Mucosa of descending colon (tissue), 3 donors: ENCODE data around the gene STXBP6. TPM values are rescaled to one million over a fixed set of nuclear protein-coding genes. Genes with fewer than 3 reads are reported as not detected.

ENCODE experiments used
- ATAC-seq: fragments of 200-7000 bp; cut with Tn5 transposase; one replicate; pipeline ENCODE4 v1.9.1; 2020; ENCODE audit warnings: mild to moderate bottlenecking, moderate library complexity
- DNase-seq, 3 donors: peaks; one replicate each; pipeline ENCODE4 v3.0.0-alpha.2; 2020
- H3K36me3 ChIP-seq: fragments of 200-600 bp; one replicate; pipeline ENCODE4 v1.8.0; 2021; ENCODE audit warnings: low read depth, mild to moderate bottlenecking
- H3K4me1 ChIP-seq: fragments of 200-600 bp; one replicate; pipeline ENCODE4 v1.8.0; 2021; ENCODE audit warnings: low read depth, mild to moderate bottlenecking
- H3K4me3 ChIP-seq: fragments of 200-600 bp; one replicate; pipeline ENCODE4 v1.8.0; 2021; ENCODE audit warnings: mild to moderate bottlenecking
- H3K9me3 ChIP-seq: fragments of 200-600 bp; one replicate; pipeline ENCODE4 v1.8.0; 2021; ENCODE audit warnings: mild to moderate bottlenecking
- intact Hi-C, 2 donors: fragments of 100-400 bp; cut with DNase I in 1 of 2; cut with micrococcal nuclease in 1 of 2; formaldehyde crosslinking; loops; one replicate each; pipeline versions ENCODE4 v1.11.0 to v1.11.1; 2022; cut with DNase I, micrococcal nuclease
- total RNA-seq, 3 donors: library from RNA; stranded (reverse); fragmentation: NEBNext Ultra II Directional in 2 of 3; extraction: Animal tissue kit (Norgen Biotek cat#: 25700) in 2 of 3; gene quantifications; one replicate each; pipeline versions ENCODE4 v1.2.1 to v1.2.4, GENCODE V29; 2021 to 2023
- TF ChIP-seq, protein P1 (sequence below): fragments of 200-600 bp; IDR thresholded peaks from one replicate; pipeline ENCODE4 v1.8.0; 2022; ENCODE audit warnings: antibody characterized with exemption, mild to moderate bottlenecking
- donor health status: DM: no; HTN: no; CAD: no; lungs with moderate emphysema.
- donor health status: DM: no; HTN: no; CAD: no.
- donor health status: DM: no; HTN: yes; CAD: no.

The STXBP6 gene
- total RNA-seq, 3 donors from 2014 or later = 10.9 to 25.9 (median 19.8) TPM

DNA sequence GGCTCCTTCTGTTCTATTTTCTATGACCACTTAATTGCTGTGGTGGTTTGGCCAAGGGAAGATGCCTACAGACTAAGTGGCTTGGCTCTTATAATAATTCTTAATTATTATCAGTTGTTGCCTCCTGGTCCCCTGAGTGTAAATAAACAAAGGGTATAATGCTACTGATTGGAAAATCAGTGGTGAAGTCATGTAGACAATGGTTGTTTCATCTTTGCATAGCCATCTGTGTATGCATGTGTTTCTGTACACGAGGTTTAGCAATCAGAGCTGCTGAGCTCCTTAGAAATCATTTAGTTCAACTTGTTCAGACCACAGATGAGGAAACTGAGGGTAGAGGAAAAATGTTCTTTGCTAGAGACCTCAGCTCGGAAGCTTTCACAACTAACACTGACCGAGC lies 152.2 kb downstream of the STXBP6 start:
- TF ChIP-seq, protein P1, sequence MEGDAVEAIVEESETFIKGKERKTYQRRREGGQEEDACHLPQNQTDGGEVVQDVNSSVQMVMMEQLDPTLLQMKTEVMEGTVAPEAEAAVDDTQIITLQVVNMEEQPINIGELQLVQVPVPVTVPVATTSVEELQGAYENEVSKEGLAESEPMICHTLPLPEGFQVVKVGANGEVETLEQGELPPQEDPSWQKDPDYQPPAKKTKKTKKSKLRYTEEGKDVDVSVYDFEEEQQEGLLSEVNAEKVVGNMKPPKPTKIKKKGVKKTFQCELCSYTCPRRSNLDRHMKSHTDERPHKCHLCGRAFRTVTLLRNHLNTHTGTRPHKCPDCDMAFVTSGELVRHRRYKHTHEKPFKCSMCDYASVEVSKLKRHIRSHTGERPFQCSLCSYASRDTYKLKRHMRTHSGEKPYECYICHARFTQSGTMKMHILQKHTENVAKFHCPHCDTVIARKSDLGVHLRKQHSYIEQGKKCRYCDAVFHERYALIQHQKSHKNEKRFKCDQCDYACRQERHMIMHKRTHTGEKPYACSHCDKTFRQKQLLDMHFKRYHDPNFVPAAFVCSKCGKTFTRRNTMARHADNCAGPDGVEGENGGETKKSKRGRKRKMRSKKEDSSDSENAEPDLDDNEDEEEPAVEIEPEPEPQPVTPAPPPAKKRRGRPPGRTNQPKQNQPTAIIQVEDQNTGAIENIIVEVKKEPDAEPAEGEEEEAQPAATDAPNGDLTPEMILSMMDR = no peak
- Histone ChIP-seq H3K4me3 (no peak overlapping the region), H3K36me3 (no peaks in the 10 kb centered on the region), H3K4me1 (no peaks in the 10 kb centered on the region), H3K9me3 (no peaks in the 10 kb centered on the region)
- no peak for ATAC-seq
- intact Hi-C loops = no loop called here
- DNase-seq = no peak

DNA sequence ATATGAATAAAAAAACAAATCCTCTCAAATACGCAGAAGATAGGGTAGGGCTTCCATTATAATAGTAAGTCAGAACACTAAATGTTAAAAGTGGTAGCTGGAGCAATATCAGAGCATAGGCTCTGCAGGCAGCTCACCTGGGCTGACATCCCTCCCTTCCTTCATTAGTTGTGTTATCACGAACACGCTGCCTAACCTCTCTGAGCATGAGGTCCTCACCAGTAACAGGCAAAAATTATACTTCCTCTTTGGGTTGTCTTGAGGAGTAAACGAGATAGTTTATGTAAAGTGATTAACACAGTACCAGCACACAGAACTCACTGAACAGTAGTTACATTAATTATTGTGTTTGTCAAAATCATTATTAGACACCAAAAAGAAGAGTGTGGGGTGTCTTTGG lies 154.3 kb downstream of the STXBP6 start:
- Histone ChIP-seq H3K4me3 (no peak overlapping the region), H3K36me3 (no peaks in the 10 kb centered on the region), H3K9me3 (peaks cover 3% of the 10 kb centered on the region), H3K4me1 (no peaks in the 10 kb centered on the region)
- no peak for DNase-seq
- ATAC-seq = no peak
- intact Hi-C loops = no loop called here
- TF ChIP-seq, protein P1 = no peak

DNA sequence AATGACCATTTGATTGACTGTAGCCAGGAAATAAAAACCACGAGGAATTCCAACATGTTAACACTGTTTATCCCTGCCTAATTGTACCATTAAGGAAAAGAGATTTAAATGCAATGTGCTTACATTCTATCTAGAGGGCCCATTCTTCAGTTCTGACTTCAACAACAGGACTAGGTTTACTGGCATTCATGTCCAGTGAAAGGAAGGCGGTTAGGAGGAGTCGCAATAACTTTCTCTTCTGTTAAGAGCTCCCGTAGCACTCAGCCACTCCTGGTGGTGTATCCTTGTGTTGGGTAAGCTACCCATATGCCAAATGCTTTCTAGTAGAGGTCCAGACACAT lies 154.7 kb downstream of the STXBP6 start:
- H3K4me3 ChIP-seq = no peak overlapping the region
- no peaks in the 10 kb centered on the region for H3K36me3 ChIP-seq
- H3K4me1 ChIP-seq = no peaks in the 10 kb centered on the region
- TF ChIP-seq, protein P1 = no peak
- intact Hi-C loops = no loop called here
- DNase-seq = no peak
- H3K9me3 ChIP-seq = peaks cover 3% of the 10 kb centered on the region
- ATAC-seq = no peak

DNA sequence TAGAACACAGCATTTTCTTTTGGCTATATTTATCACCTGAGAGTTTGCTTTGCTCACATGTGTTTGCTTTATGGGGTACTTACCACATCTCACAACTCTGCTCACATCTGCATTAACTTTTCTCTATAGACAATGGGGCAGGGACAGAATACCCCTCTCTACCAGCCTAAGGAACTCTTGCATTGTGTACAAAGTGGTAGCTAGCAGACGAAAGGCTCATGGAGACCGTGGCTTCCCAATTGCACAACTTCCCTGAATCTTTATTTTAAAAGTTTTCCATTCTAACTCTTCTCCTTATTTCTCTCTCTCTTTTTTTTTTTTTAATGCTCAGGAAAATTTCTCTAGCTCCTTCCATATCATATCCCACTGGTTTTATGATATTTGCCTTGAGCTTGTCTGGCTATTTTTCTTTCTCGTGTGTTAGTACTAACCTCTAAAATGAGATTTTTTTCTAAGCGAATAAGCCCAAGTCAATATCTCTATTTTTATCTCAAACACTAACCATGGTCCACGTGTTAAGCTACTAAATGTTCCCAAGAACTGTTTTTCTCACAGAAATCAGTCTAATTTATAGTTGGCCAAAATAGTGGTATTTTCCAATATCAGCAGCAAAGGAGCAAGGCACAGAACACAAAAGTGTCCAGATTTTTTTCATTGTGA lies 155.2 kb downstream of the STXBP6 start:
- intact Hi-C loops = no loop called here
- Histone ChIP-seq H3K9me3 (peaks cover 3% of the 10 kb centered on the region), H3K4me3 (no peak overlapping the region), H3K36me3 (no peaks in the 10 kb centered on the region), H3K4me1 (no peaks in the 10 kb centered on the region)
- DNase-seq (no peak), ATAC-seq (no peak)
- TF ChIP-seq, protein P1 = no peak

DNA sequence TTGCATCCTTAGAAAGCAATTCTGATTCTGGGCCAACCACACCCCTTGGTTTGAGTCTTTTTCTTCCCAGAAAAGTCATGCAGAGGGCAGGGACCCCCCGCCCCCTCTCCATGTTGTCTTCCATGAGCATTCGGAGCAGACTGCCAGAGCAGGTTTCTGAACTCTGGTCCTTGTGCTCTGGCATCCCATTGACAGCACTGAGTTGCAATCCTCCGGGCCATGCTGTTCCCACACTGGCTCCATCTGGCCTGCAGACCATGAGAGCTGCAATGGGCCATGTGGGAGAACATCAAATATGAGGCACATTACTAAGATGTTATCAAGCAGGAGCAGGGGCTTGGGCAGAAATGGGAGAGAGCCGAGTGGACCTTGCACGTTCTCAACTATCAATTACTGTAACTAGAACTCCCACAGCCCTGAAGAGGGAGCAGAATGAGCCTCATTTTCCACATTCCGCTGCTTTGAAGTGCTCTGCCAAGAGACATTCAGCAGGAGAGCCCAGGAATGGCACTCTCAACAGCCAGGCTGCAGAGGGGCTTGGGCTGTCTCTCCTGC lies 157.4 kb downstream of the STXBP6 start:
- Histone ChIP-seq H3K4me3 (no peak overlapping the region), H3K36me3 (no peaks in the 10 kb centered on the region), H3K9me3 (peaks cover 3% of the 10 kb centered on the region), H3K4me1 (no peaks in the 10 kb centered on the region)
- intact Hi-C loops = no loop called here
- ATAC-seq (no peak), DNase-seq (no peak)
- TF ChIP-seq, protein P1 = no peak
